NCI-H2029 treated with DMSO at 0.1 percent for 48 hours (cell line): Measurements from ENCODE around the gene DCAF17.

Experiments
- DNase-seq: peaks from one replicate; lab custom pipeline; 2025; lab: John Stamatoyannopoulos, UW

Gene DCAF17, protein sequence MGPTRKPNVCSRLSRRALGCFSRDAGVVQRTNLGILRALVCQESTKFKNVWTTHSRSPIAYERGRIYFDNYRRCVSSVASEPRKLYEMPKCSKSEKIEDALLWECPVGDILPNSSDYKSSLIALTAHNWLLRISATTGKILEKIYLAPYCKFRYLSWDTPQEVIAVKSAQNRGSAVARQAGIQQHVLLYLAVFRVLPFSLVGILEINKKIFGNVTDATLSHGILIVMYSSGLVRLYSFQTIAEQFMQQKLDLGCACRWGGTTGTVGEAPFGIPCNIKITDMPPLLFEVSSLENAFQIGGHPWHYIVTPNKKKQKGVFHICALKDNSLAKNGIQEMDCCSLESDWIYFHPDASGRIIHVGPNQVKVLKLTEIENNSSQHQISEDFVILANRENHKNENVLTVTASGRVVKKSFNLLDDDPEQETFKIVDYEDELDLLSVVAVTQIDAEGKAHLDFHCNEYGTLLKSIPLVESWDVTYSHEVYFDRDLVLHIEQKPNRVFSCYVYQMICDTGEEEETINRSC

DNA sequence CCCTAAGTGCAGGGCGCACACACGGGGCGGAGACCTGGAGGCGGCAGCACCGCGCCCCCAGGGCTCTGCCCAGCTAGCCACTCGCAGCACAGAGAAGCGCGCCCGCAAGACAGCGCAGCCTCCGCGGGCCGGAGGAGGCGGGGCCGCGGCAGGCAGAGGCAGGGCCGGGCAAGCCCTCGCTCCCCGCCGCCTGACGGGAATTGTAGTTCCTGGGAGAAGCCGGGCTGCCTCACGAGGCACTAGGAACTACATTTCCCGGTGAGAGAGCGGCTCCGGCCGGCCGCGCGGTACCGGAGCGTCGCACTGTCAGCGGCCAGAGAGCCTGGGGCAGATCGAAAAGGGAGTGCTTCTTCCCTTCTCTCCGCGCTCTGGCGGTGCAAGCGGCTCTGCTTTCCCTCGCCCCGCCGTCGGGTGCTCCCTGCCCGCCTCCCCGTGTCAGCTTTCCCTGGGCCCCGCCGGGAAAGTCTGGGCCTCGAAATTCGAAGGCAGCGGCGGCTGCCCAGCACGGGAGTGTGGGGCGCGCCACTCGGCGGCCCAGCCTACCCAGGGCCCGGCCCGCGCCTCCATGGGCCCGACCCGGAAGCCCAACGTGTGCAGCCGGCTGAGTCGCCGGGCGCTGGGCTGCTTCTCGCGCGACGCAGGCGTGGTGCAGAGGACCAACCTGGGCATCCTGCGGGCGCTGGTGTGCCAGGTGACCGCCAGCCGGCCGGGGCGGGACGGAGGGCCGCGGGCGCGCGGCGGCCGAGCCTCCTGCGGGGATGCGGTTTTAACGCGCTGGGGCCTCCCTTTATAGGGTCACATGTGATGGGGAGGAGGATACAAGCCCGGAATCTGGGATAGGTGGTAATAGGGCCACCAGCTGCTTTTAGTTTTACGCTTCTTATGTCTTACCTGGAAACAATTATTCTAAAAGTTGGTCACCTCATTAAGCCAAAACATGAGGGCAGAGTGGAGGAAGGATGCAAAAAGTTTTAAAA, at the start of gene DCAF17:
DCAF17 (plus strand) TSS at position 214 of the 977 bp plus-strand sequence; CDS start at position 566, 352 bp downstream.
- DNase-seq: peak; percentile 80

DNA sequence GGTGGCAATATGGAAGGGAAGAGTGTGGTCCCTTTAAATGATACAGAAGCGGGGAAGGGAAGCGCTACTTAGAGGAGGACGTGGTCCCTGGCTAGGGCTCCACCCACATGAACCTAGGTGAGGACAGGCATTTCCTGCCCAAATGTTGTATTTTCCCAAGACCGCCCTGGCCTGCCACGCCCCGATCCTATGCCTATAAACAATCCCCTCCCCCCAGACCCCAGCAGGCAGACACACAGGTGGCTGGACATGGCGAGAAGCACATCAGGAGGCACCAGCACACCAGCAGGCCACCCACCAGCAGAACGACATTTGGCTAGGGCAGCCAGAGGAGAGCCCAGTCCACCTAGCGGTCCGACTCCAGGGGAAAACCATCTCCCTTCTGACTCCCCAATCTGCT, 47.4 kb upstream of the DCAF17 start:
- DNase-seq: no peak

DNA sequence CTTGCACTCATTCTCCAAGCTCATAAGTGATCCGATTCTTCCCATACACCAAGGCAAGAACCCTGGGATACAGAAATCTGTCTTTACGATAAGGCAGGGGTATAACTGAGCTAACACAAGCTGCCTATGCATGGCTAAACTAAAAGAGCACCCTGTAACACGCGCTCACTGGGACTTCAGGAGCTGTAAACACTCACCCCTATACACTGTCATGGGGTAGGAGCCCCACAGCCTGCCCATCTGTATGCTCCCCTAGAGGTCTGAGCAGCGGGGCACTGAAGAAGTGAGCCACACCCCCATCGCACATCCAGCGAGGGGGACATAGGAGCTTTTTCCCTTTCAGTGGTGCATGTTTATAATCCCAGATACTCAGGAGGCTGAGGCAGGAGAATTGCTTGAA, 47.0 kb upstream of the DCAF17 start:
- no peak for DNase-seq

DNA sequence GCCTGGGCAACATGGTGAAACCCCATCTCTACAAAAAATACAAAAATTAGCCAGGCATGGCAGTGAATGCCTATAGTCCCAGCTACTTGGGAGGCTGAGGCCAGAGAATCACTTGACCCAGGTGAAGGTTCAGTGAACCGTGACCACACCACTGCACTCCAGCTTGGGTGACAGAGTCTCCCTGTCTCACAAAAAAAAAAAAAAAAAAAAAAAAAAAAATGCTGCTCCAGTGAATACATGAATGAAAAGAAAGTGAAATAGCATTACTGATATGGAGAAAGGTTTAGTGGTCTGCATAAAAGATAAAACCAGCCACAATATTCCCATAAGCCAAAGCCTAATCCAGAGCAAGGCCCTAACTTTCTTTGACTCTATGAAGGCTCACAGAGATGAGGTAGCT, 44.7 kb upstream of the DCAF17 start:
- no peak for DNase-seq

DNA sequence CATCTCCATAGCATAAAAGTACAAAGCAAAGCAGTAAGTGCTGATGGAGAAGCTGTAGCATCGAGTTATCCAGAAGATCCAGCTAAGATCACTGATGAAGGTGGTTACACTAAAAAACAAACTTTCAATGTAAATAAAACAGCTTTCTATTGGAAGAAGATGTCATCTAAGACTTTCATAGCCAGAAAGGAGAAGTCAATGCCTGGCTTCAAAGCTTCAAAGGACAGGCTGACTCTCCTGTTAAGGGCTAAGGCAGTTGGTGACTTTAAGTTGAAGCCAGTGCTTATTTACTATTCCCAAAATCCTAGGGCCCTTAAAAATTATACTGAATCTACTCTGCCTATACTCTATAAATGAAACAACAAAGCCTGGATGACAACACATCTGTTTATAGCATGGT, 44.2 kb upstream of the DCAF17 start:
- DNase-seq: no peak

DNA sequence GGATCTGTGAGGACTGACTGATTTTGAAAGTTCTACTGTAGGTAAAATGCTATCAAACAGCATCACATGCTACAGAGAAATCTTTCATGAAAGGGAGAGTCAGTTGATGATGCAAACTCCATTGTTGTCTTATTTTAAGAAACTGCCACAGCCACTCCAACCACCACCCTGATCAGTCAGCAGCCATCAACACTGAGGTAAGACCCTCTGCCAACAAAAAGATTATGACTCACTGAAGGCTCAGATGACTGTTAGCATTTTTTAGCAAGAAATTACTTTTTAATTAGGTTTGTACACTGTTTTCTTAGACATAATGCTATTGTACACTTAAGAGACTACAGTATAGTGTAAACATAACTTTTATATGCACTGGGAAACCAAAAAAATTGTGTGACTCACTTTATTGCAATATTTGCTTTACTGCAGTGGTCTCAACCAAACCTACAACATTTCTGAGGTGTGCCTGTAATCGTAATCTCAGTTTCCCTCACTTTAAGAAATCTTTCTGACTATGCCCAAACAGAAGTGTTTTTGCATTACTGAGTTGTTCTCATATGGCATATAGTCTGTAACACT, 43.0 kb upstream of the DCAF17 start:
- no peak for DNase-seq

DNA sequence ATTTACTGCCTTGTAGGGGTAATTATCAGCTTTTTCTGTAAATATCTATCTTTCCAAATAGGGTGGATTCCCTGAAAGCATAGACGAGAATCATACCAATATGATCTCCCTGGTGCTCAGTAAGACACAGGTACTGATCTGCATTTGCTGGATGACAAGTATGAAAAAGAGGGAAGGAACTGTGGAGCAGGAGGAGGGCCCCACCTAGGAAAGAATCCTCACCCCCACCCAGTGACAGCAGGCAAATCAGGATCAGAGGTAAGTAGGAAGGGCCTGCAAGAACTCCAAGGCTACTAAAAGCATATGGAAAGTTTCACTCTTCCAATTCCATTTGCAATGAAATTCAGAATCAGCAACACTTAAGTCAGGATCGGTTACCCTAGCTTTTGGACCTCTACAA, 42.5 kb upstream of the DCAF17 start:
- DNase-seq: no peak

DNA sequence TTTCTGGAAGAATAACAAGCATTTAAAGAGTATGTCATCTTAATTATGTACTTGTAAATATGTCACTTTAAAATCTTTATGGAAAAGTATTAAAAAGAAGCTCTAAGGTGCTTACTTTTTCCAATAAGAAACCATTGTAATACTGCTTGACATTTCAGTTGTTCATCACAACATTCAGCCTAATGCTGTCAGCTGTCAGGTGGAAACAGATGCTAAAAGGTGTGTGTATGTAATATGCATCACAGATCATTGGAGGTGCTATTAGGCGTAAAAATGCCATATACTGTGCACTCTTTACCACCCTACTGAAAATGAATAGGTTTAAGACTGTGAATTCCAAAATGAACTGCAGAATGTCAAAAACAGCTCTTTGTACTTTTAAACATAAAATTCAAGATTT, 40.5 kb upstream of the DCAF17 start:
- DNase-seq: no peak

DNA sequence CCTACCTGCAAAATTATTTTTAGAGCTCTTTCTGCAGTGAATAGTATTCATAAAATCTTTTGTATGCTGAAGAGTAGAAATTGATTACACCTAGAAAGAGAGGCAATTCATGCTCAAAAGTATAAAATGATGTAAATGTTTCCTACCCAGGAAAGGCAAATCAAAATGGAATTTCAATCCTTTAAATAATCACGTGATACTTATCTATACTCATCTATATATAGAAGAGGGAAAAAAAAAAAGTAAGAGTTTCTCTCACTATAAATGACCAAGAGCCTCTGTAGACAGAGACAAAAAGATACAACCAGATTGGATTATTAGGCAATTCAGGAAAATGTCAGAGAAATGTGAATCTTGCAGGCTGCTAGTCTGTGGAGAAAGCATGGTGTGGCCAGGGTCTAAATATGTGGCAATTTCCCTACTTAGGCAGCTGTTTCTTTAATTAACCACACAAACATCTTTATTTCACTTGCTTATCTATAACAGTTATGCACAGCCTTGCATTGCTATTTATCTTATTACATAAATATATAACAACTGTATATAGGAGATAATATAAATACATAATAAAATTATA, 39.8 kb upstream of the DCAF17 start:
- no peak for DNase-seq

DNA sequence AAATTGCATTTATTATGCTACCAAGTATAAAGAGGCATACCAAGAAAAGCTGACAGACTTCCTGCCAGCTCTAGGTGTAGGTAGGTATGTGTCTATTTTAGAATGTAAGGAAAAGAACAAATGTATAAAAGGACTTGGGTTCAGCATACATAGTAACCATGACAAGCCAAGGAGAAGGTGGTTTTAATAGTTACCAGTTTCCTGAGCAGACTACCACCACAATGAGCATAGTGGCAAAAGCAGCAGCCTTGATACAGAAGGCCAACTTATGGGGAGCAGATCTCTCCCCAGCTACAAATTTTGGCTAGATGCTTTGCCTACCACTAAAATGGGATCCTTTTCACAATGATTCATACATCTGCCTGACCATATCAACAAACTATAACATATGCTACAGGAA, 34.7 kb upstream of the DCAF17 start:
- DNase-seq: no peak

DNA sequence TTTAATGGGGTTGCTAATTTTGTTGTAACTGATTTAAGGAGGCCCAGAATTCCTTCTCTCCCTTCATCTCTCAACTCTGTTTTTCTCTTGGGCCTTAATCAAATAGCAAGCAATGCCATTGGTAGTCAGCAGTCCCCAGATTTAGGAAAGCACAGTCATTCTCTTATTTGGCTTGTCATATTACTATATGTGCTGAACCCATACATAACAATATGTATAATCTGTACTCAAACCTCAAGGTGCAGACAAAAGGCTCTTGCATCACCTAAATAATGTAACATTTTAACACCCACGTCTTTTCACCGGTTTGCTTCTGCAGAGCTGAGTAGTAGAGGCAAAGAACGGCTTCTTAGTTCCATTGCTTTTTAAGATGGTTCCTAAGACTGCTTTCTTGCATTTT, 33.6 kb upstream of the DCAF17 start:
- DNase-seq: no peak

DNA sequence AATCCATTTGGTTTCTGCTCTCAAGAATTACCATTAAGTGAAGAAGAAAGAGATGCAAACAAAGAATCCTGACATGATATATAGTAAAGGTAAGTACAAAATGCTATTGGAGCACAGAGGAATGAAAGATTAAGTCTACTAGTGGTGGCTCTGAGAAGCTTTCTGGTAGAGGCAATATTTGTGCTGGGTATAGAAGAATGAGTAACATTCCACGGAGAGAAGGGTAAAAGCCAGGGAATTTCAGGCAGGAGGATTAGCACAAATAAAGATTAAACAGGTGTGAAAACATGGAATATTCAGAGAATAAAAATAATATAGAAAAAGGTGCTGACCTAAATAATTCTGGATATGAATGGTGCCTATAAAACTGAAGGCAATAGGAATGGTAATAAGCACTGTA, 32.1 kb upstream of the DCAF17 start:
- DNase-seq: no peak

DNA sequence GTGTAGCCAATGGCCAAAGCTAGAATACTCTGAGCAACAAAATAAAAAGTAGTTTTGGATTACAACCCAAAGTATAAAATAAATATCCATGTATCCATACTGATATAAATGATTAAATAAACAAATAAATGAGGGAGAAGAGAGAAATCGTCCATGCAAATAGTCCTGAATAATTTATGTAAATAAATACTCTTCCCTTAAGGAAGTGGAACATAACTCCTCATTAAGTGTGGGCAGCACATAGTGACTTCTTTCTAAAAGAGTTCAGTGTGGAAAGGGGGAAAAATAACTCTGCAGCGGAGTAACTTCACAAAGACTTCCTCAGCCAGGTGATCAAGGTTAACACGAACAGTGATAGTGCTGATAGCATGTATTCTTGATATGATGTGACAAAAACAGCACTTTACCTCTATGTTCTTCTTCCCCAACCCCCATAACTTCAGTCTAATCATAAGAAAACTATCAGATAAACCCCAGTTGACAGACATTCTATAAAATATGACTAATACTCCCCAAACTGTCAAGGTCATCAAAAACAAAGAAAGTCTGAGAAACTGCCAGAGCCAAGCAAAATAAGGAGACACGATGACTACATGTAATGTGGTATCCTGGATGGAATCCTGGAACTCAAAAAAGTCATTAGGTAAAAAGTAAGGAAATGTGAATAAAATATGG, 31.0 kb upstream of the DCAF17 start:
- no peak for DNase-seq

DNA sequence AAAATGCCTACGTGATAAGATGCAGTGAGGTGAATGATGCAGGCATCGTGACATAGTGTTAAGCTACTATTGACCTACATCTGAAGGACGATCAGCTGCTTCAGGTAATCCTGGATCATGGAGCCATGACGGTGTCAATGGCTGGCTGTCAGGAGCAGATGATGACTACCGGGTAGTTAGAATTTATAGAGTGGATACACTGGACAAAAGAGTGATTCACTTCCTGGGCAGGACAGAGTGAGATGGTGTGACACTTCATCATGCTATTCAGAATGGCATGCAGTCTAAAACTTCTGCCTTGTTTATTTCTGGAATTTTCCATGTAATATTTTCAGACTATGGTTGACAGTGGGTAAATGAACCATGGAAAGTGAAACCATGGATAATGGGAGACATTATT, 29.8 kb upstream of the DCAF17 start:
- no peak for DNase-seq

DNA sequence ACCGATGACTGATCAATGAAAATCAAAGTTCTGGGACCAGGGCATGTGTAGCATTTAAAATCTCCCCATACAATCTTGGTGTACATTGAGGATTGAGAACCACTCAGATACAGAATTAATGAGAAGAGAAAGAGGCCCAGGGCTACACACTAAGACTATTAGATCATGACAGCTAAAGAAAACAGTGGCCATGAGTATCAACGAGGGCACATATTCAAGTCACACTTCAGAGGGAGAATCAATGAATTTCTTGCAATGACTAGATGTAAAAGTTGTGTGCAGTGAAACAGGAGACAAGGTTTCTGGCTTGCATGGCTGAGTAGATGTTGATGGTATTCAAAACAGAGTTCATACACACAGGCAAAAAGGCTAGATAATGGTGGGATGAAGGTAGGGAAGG, 29.3 kb upstream of the DCAF17 start:
- no peak for DNase-seq

DNA sequence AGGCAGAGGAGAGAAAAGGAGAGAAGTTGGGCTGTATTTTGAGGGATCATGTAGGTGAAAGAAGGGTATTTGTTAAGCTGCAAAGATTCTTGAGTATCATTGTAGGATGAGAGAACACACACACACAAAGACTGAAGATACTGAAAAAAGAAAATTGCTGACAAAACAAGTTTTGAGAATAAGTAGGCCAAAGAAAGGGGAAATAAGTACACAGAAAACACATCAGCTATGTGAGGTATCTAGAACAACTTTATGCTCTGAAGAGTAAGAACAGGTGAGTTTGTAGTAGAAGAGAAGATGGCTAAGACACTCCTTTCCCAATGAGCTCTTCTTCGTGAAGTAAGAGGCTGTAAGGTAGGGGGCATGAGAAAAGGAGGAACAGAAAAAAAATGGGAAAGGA, 28.5 kb upstream of the DCAF17 start:
- no peak for DNase-seq

DNA sequence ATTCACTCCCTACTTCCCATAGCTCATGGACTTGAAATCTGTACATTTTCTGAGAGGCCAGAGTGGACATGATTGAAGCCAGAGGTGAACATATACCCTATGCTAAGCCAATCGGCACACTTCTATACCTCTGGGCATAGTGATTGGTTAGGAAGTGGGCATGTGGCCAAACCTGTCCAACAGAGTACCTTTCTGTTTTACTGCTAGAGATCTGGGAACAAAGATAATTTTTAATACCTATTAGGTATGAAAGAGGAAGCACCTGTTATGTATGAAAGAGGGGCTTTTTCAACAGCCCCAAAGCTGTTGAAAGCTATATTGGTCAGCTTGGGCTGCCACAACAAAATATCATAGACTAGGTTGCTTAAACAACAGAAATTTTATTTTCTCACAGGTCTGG, 28.0 kb upstream of the DCAF17 start:
- DNase-seq: no peak

DNA sequence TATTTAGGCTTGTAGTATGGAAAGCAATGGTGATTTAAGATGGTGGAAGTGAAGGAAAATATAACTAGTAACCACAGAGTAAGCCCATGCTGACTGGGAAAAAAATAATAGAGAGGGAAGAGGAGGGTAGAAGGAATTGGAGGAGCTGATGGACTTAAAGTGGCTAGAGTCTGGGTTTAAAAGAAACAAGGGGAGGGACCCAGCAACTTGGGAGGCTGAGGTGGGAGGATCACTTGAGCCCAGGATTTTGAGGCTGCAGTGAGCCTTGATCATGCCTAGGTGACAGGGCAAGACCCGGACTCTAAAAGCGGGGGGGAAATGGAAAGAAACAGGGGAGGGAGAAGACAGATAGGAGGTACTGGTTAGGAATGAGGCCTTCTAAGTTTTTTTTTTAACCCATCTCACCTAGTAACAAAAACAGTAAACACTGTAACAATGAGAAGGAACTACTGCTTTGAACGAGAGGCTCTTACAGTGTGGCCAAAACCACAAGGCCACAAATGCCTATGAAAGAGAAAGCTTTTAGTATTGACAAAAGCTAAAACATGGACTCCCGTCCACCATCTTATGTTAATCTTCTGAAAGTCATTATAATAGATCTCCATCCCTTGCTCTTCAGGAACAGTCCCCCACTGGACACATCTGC, 26.9 kb upstream of the DCAF17 start:
- no peak for DNase-seq

DNA sequence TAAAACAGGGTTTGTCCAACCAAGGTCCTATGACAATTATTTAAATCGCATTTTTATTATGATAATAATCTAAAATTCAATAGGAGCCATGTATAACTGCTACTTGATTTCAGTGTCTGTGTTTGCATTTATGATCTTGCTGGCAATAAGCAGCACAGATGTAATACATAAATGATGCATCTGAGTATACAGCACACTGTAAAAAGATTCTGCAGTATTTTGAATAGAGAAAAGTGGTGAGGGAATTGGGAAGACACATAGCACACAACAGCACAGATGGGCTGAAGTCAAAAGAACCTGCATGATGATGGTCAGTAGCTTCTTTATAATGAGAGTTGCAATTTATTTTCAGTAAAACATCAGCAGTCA, 26.4 kb upstream of the DCAF17 start:
- no peak for DNase-seq

DNA sequence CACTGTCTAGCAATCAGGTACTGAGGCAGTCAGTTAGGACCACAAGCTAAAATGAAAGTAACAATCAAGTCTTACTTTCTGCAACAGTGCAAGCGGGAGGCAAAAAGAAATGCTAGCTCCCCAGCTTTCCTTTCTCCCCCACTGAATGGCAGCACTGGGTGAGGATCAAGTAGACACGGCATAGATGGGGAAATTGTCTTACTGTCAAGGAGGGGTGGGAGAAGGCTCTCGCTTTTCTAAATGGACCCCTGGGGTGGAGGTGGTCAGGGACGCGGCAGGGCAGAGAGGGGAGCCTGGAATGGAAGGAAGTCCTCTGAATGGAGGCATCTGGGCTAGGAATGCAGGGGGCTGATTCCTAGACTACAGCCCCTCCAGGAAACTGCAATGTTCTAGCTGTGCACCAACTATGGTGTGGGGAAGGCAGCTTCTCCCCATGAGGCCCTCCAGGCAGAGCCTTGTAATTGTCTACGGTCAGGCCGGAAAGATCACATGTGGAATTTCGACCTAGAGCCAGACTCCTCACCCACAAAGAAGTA, 24.5 kb upstream of the DCAF17 start:
- no peak for DNase-seq

DNA sequence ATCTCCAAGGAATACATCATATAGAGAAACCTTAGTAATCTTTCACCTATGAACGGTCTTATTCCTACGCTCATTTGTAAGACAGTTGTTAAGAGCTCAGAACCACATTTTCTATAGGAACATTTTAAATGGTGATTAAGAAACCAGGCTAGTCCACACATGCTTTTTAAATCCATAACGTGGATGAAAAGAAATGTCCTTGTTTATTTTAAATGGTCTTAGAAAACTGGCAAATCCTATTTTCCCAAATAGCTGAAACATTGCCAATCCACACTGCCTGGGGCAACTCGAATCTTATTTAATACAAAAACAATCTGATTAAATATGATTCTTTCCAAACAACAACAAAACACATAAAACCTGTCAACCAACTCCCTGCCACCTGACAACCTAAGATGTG, 23.9 kb upstream of the DCAF17 start:
- DNase-seq: no peak
